HG02610 (cell line): ENCODE results near the gene TCP11X2.
"Not testable (repeated sequence)": the region's sequence is repeated elsewhere in the genome, so short reads cannot be mapped to it uniquely, and the experiment has no call there.

Experiments used
- ATAC-seq: cut with Tn5 transposase; IDR thresholded peaks from one replicate; pipeline ENCODE4 v1.9.1; 2021; ENCODE audit warnings: mild to moderate bottlenecking, moderate library complexity; ENCODE audit not compliant: unreplicated experiment

Gene TCP11X2

DNA sequence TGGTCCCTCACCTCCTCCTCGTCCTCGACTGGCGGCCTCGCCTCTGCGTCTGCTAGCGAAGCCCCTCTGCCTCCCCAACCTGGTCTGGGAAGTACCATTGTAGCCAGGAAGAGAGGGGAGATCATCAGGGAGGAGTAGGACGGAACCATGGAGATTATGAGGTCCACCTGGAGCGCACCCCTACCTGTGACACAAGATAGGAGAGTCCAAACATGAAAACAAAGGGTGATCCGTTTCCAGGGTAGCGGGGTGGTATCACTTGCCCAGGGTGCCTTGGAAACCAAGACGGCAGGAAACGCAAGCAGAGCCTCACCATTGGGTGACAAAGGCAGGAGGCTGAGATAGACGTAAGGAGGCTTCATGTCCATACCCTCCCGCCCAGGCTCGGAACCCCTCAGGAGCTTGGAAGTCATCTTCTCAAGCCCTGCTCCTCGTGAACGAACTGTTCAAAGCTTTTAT lies at the start of gene TCP11X2:
TCP11X2 (minus strand) TSS at position 51 of the 459 bp plus-strand sequence.
- ATAC-seq: not testable (repeated sequence)

DNA sequence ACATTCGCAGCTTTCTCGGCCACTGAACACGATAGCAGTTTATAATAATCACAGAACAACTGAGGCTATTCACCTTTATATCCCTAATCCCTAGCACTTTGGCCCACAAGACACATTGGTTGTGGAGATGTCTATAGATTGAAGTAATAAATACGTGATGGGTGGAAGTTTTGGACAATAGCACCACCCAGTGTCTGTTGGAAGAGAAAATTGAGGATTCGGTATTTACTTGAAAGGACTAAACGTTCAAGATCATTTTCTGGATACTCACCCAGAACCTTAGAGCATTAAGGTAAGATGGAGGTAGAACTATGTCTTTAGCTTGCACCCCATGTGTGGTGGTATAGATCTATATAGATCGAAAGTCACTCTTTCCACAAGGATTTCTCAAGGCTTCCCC lies 45.7 kb upstream of the TCP11X2 start:
- ATAC-seq: no peak

DNA sequence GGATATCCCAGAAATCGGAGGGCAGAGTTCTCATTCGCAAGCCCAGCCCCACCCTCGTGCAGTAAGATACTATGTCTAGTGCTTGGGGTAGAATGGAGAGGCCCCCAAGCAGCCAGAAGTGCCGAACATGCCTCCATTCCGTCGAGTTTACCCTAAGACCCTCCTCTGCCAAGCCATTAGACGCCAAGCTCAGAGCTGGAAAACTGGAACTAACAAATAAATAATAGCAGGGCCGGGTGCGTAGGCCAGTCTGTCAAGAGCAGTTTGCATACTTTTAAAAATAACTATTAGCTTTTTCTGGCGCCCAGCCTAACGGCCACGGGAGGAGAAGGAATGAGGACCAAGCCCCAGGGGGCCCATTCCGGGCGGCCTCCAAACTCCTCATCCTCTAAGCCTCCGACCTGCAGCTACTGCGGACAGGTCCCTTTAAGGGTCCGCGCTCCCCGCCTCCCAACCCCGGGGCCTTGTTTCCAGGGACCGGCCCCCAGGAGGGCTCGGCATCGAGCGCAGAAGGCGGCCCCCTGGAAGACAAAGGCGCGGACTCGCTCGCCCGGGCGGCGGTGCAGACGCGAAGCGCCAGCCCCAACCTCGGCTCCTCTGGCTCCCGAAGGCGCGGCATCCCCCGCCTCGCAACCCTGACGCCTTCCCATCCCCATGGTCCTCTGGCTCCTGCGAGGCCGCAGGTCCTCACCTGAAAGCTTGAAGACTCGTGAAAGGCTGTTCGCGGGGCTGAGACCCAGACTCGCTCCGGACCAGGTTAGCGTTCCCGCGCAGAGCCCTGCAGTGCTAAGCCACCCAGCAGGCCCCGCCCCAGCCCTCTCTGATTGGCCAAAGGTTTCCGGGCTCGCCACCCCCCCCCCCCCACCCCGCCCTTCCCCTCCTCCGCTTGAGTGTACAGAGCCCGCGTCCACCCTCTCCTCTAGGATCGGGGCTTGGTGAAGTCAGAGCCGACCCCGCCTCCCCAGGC lies 44.6 kb upstream of the TCP11X2 start, which contains the start of gene TMSB15A:
TMSB15A (minus strand) TSS at position 765 of the 967 bp plus-strand sequence.
- ATAC-seq: peak; percentile 88

GRCh38 chrX:102514536-102514935 lies 42.9 kb upstream of the TCP11X2 start:
- ATAC-seq: no peak

- ATAC-seq: no peak
Measured at GRCh38 chrX:102498732-102499131, 27.1 kb upstream of the TCP11X2 start.

DNA sequence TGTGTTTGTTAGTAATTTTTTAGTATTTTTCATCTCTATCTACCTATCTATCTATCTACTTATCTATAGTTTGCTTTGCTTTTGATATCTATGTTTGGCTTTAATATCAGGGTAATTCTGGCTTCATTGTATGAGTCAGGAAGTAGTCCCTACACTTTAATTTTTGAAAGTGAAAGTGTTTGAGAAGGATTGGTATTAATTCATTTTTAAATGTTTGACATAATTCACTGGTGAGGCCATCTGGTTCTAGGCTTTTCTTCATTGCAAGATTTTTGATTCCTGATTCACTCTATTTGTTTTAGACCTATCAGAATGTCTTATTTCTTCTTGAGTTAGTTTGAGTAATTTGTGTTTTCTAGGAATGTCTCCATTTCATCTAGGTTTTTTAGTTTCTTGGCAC lies 20.2 kb upstream of the TCP11X2 start:
- ATAC-seq: no peak

DNA sequence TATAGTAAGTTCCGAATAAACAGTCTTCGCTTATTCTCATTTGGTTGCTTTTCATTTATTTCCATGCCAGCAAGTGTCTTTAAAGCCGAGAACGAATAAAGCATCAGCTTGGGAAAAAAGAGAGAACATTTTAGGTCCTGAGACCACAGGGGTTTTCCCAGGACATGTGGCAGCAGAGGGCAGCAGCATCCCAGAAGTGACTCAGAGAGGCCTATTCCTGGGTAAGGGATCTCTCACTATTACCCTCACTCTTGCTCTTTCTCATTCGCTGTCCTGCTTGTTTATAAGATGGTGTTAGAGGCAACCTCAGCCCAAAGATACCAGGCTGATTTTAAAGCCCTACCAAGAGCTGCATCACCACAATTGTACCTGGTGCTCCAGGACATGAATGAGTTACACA lies 7.2 kb upstream of the TCP11X2 start:
- not testable (repeated sequence) for ATAC-seq

DNA sequence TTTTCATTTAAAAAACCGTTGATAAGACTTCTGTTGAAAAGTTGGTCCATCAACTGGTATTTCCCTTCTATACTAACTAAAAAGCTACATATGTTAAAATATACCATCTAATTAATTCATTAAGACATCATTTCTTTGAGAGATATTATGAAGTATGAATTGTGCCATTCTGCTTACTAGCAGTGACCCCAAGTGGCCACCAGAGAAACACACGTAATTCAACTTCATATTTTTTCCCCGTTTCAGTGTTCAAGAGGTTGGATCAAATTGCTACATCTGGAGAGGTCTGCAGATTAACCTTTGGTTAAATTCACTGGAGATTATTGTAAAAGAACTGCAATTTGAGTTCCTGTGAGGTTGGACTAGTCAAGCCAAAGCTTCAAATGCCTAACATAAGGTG lies 1.4 kb downstream of the TCP11X2 start:
- not testable (repeated sequence) for ATAC-seq

GRCh38 chrX:102458615-102459014 lies 13.0 kb downstream of the TCP11X2 start:
- not testable (repeated sequence) for ATAC-seq

- not testable (repeated sequence) for ATAC-seq
Measured at GRCh38 chrX:102439908-102440307, 31.7 kb downstream of the TCP11X2 start, which contains the start of gene NXF2B. Gene NXF2B, minus strand, starts transcription at chrX:102440008. Its CDS starts 59,972 bp downstream, at chrX:102380036.

- ATAC-seq: not testable (repeated sequence)
Measured at GRCh38 chrX:102414493-102414892, 57.1 kb downstream of the TCP11X2 start.
